Astrocyte of the cerebellum (primary cell): Measurements from ENCODE around the gene CDKAL1.

Experiments used
- DNase-seq: peaks from one replicate; pipeline ENCODE4 v3.0.0-alpha.2; 2011; ENCODE audit warnings: low read depth
- H3K4me3 ChIP-seq: 2 replicates; pipeline ENCODE4 v1.5.1; 2011; ENCODE audit warnings: mild to moderate bottlenecking, low read depth, low read length, moderate library complexity
- CTCF ChIP-seq: IDR thresholded peaks from 2 replicates; pipeline ENCODE4 v1.5.1; 2012; ENCODE audit warnings: low read length, low read depth, moderate library complexity, mild to moderate bottlenecking; ENCODE audit errors: missing control alignments
- in situ Hi-C: cut with HindIII; loops from 2 replicates; pipeline ENCODE4 v1.10.0; 2017; ENCODE audit warnings: low sequenced_read_pairs

CDKAL1 gene

GRCh38 chr6:20877008-20877937, 343.0 kb downstream of the CDKAL1 start:
- H3K4me3 ChIP-seq: no peak overlapping the region
- peak; percentile 54 for DNase-seq
- in situ Hi-C loops: no loop called here
- no peak for TF ChIP-seq CTCF

- DNase-seq: no peak
- in situ Hi-C loops: no loop called here
- no peak overlapping the region for H3K4me3 ChIP-seq
- TF ChIP-seq CTCF: no peak
These were observed 344.9 kb downstream of the CDKAL1 start for GRCh38 chr6:20879121-20879520.

- no peak for TF ChIP-seq CTCF
- peak; percentile 29 for DNase-seq
- H3K4me3 ChIP-seq: no peak overlapping the region
- in situ Hi-C loops: no loop called here
These were observed 345.3 kb downstream of the CDKAL1 start for GRCh38 chr6:20879526-20879925.

GRCh38 chr6:20881365-20881764, 347.1 kb downstream of the CDKAL1 start:
- in situ Hi-C loops: no loop called here
- H3K4me3 ChIP-seq: no peak overlapping the region
- no peak for TF ChIP-seq CTCF
- DNase-seq: no peak

- in situ Hi-C loops: no loop called here
- H3K4me3 ChIP-seq: no peak overlapping the region
- no peak for TF ChIP-seq CTCF
- DNase-seq: no peak
These were observed 347.8 kb downstream of the CDKAL1 start for GRCh38 chr6:20882014-20882413.

GRCh38 chr6:20885076-20885475, 350.8 kb downstream of the CDKAL1 start:
- TF ChIP-seq CTCF: no peak
- no peak overlapping the region for H3K4me3 ChIP-seq
- DNase-seq: no peak
- in situ Hi-C loops: no loop called here
